Loucy (cell line): ENCODE data around the gene GNB1L.

Source experiments
- H2AFZ ChIP-seq: fragments of 200-600 bp; sonication (generic); 2 replicates; pipeline ENCODE4 v1.6.0; 2016; ENCODE audit warnings: antibody characterized with exemption, mild to moderate bottlenecking, low read length, moderate library complexity
- H3F3A ChIP-seq: fragments of 200-600 bp; 2 replicates; pipeline ENCODE4 v1.6.0; 2016; ENCODE audit warnings: antibody characterized with exemption, low read depth, mild to moderate bottlenecking
- H3K27me3 ChIP-seq: fragments of 200-600 bp; sonication (generic); 2 replicates; pipeline ENCODE4 v1.6.1; 2014; ENCODE audit warnings: low read length, mild to moderate bottlenecking; ENCODE audit not compliant: insufficient read depth, poor library complexity, severe bottlenecking
- H3K36me3 ChIP-seq: fragments of 200-600 bp; sonication (generic); 2 replicates; pipeline ENCODE4 v1.6.1; 2016; ENCODE audit warnings: low read length; ENCODE audit not compliant: insufficient read depth
- H3K4me1 ChIP-seq: fragments of 200-600 bp; sonication (generic); 2 replicates; pipeline ENCODE4 v1.5.1; 2014; ENCODE audit warnings: low read length, mild to moderate bottlenecking; ENCODE audit not compliant: insufficient read depth, poor library complexity, severe bottlenecking
- H3K4me2 ChIP-seq: fragments of 200-600 bp; sonication (generic); 2 replicates; pipeline ENCODE4 v1.6.0; 2014; ENCODE audit warnings: antibody characterized with exemption, low read length, low read depth, mild to moderate bottlenecking; ENCODE audit not compliant: poor library complexity, severe bottlenecking
- H3K4me3 ChIP-seq: fragments of 200-600 bp; sonication (generic); 2 replicates; pipeline ENCODE4 v1.5.1; 2014; ENCODE audit warnings: low read length, mild to moderate bottlenecking, mixed read lengths; ENCODE audit not compliant: poor library complexity, severe bottlenecking
- H3K79me2 ChIP-seq: fragments of 200-600 bp; sonication (generic); 2 replicates; pipeline ENCODE4 v1.6.1; 2014; ENCODE audit warnings: low read length; ENCODE audit not compliant: insufficient read depth
- H3K9ac ChIP-seq: fragments of 200-600 bp; sonication (generic); 2 replicates; pipeline ENCODE4 v1.6.0; 2014; ENCODE audit warnings: mild to moderate bottlenecking, low read depth, low read length, moderate library complexity; ENCODE audit not compliant: poor library complexity, severe bottlenecking
- H3K9me2 ChIP-seq: fragments of 200-600 bp; sonication (generic); replicated peaks from 2 replicates; pipeline ENCODE4 v1.6.1; 2016; ENCODE audit warnings: low read depth, low read length, mixed read lengths
- H3K9me3 ChIP-seq: fragments of 200-600 bp; sonication (generic); 2 replicates; pipeline ENCODE4 v1.6.1; 2014; ENCODE audit warnings: mild to moderate bottlenecking, antibody characterized with exemption, low read length, low read depth; ENCODE audit not compliant: insufficient read depth
- H4K20me1 ChIP-seq: fragments of 200-600 bp; sonication (generic); 2 replicates; pipeline ENCODE4 v1.6.0; 2014; ENCODE audit warnings: antibody characterized with exemption, low read length, mild to moderate bottlenecking; ENCODE audit not compliant: insufficient read depth, poor library complexity, severe bottlenecking
- CTCF ChIP-seq: fragments of 200-600 bp; sonication (generic); conservative IDR thresholded peaks from 2 replicates; pipeline ENCODE4 v1.5.1; 2014; ENCODE audit warnings: mild to moderate bottlenecking, antibody characterized with exemption, low read length
- EZH2phosphoT487 ChIP-seq: fragments of 200-600 bp; IDR thresholded peaks from 2 replicates; pipeline ENCODE4 v1.6.1; 2018; ENCODE audit warnings: antibody characterized with exemption, mild to moderate bottlenecking, moderate library complexity, borderline replicate concordance

GNB1L gene

GRCh38 chr22:19826619-19826950, 28.1 kb downstream of the GNB1L start:
- no peaks in the 10 kb centered on the region for H3K9me3 ChIP-seq
- no peaks in the 10 kb centered on the region for H3K9me2 ChIP-seq
- H4K20me1 ChIP-seq = no peaks in the 10 kb centered on the region
- H3F3A ChIP-seq = no peaks in the 10 kb centered on the region
- no peak overlapping the region for H3K4me3 ChIP-seq
- no peak overlapping the region for H3K4me2 ChIP-seq
- H3K4me1 ChIP-seq = no peaks in the 10 kb centered on the region
- H3K79me2 ChIP-seq = no peaks in the 10 kb centered on the region
- no peak overlapping the region for H3K9ac ChIP-seq
- H3K27me3 ChIP-seq = no peaks in the 10 kb centered on the region
- no peaks in the 10 kb centered on the region for H3K36me3 ChIP-seq
- no peak overlapping the region for H2AFZ ChIP-seq
- TF ChIP-seq EZH2phosphoT487 (no peak), CTCF (no peak)

GRCh38 chr22:19825904-19826618, 28.6 kb downstream of the GNB1L start:
- H3K4me2 ChIP-seq = no peak overlapping the region

GRCh38 chr22:19824926-19825339, 29.7 kb downstream of the GNB1L start:
- no peaks in the 10 kb centered on the region for H3K9me2 ChIP-seq
- TF ChIP-seq CTCF (no peak), EZH2phosphoT487 (no peak)
- no peaks in the 10 kb centered on the region for H3K27me3 ChIP-seq
- no peak overlapping the region for H2AFZ ChIP-seq
- no peaks in the 10 kb centered on the region for H3K79me2 ChIP-seq
- no peaks in the 10 kb centered on the region for H4K20me1 ChIP-seq
- H3K4me3 ChIP-seq = no peak overlapping the region
- H3K36me3 ChIP-seq = no peaks in the 10 kb centered on the region
- H3K9me3 ChIP-seq = no peaks in the 10 kb centered on the region
- no peaks in the 10 kb centered on the region for H3K4me1 ChIP-seq
- H3K9ac ChIP-seq = no peak overlapping the region
- H3K4me2 ChIP-seq = no peak overlapping the region
- H3F3A ChIP-seq = no peaks in the 10 kb centered on the region

More at GRCh38 chr22:19825904-19826618, 28.6 kb downstream of the GNB1L start:
- TF ChIP-seq EZH2phosphoT487 = no peak
- no peak for TF ChIP-seq CTCF
- Histone ChIP-seq H3K9me2 (no peaks in the 10 kb centered on the region), H3K79me2 (no peaks in the 10 kb centered on the region), H3K4me3 (no peak overlapping the region), H4K20me1 (no peaks in the 10 kb centered on the region), H3K4me1 (no peaks in the 10 kb centered on the region), H2AFZ (no peak overlapping the region), H3K36me3 (no peaks in the 10 kb centered on the region), H3K9me3 (no peaks in the 10 kb centered on the region), H3K9ac (no peak overlapping the region), H3F3A (no peaks in the 10 kb centered on the region), H3K27me3 (no peaks in the 10 kb centered on the region)
